HL-60 (cell line): Measurements from ENCODE around the gene DNLZ.

Experiments used
- DNase-seq, 2 experiments: peaks; one replicate each; pipeline ENCODE4 v3.0.0-alpha.2; 2010 to 2020; ENCODE audit warnings: low read depth in 1 of 2, low spot score in 1 of 2
- H3K27ac ChIP-seq: fragments of 250-450 bp; sonication (Bioruptor Pico); replicated peaks from 2 replicates; pipeline ENCODE4 v1.5.1; 2020; ENCODE audit warnings: mild to moderate bottlenecking, moderate library complexity
- H3K27me3 ChIP-seq: fragments of 250-450 bp; sonication (Bioruptor Pico); 2 replicates; pipeline ENCODE4 v1.5.1; 2021; ENCODE audit warnings: mild to moderate bottlenecking, moderate library complexity; ENCODE audit not compliant: insufficient read depth, poor library complexity, severe bottlenecking
- H3K4me3 ChIP-seq: replicated peaks from 2 replicates; pipeline ENCODE4 v1.5.1; 2011; ENCODE audit warnings: mild to moderate bottlenecking, control low read depth, low read length; ENCODE audit not compliant: insufficient read depth
- GABPA ChIP-seq: IDR thresholded peaks from 2 replicates; pipeline ENCODE4 v1.6.1; 2012; ENCODE audit warnings: low read depth
- POLR2AphosphoS5 ChIP-seq: IDR thresholded peaks from 2 replicates; pipeline ENCODE4 v1.6.1; 2012; ENCODE audit warnings: low read depth
- REST ChIP-seq: IDR thresholded peaks from 2 replicates; pipeline ENCODE4 v1.6.1; 2012; ENCODE audit warnings: low read depth; ENCODE audit not compliant: insufficient replicate concordance
- SPI1 ChIP-seq: IDR thresholded peaks from 2 replicates; pipeline ENCODE4 v1.6.1; 2012; ENCODE audit warnings: low read depth, mild to moderate bottlenecking, borderline replicate concordance
- TF ChIP-seq, protein P1 (sequence below): IDR thresholded peaks from one replicate; pipeline ENCODE4 v1.5.1; 2011; ENCODE audit warnings: low read length, control low read depth, inconsistent platforms; ENCODE audit not compliant: insufficient read depth

The DNLZ gene

DNA sequence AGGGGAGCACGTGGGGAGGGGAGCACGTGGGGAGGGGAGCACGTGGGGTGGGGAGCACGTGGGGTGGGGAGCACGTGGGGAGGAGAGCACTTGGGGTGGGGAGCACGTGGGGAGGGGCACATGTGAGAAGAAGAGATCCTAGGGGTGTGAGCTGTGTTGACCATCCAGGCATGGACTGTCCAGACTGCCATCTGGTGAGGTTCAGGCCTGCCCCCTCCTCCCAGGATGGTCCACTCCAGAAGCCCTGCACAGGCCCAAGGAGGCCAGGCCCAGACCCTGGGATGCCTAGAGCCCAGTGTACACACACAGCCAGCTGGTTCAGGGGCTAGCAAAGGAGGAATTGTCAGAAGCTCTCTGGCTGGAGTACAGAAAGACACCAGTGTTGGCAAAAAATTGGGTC is 34.1 kb upstream of the DNLZ start:
- no peaks in the 10 kb centered on the region for H3K27me3 ChIP-seq
- no peak overlapping the region for H3K4me3 ChIP-seq
- DNase-seq = no peak
- H3K27ac ChIP-seq = no peak overlapping the region
- no peak for TF ChIP-seq GABPA
- no peak for TF ChIP-seq REST
- TF ChIP-seq, protein P1, sequence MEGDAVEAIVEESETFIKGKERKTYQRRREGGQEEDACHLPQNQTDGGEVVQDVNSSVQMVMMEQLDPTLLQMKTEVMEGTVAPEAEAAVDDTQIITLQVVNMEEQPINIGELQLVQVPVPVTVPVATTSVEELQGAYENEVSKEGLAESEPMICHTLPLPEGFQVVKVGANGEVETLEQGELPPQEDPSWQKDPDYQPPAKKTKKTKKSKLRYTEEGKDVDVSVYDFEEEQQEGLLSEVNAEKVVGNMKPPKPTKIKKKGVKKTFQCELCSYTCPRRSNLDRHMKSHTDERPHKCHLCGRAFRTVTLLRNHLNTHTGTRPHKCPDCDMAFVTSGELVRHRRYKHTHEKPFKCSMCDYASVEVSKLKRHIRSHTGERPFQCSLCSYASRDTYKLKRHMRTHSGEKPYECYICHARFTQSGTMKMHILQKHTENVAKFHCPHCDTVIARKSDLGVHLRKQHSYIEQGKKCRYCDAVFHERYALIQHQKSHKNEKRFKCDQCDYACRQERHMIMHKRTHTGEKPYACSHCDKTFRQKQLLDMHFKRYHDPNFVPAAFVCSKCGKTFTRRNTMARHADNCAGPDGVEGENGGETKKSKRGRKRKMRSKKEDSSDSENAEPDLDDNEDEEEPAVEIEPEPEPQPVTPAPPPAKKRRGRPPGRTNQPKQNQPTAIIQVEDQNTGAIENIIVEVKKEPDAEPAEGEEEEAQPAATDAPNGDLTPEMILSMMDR = no peak

DNA sequence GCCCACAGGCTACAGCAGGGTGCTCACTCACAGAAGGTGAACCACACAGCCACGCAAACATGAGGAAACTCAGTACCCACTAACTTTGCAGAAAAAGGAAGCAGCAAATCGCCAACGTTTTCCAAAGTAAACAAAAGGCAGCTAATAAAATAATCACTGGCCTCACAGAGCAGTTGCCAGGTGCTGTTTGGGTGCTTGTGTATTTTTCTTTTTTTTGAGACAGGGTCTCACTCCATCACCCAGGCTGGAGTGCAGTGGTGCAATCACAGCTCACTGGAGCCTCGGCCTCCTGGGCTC is 32.6 kb upstream of the DNLZ start:
- TF ChIP-seq REST = no peak
- no peak for TF ChIP-seq POLR2AphosphoS5
- no peak for TF ChIP-seq GABPA
- TF ChIP-seq, protein P1 = no peak
- no peak for TF ChIP-seq SPI1
- Histone ChIP-seq H3K4me3 (no peak overlapping the region), H3K27me3 (no peaks in the 10 kb centered on the region), H3K27ac (no peak overlapping the region)
- DNase-seq = no peak

DNA sequence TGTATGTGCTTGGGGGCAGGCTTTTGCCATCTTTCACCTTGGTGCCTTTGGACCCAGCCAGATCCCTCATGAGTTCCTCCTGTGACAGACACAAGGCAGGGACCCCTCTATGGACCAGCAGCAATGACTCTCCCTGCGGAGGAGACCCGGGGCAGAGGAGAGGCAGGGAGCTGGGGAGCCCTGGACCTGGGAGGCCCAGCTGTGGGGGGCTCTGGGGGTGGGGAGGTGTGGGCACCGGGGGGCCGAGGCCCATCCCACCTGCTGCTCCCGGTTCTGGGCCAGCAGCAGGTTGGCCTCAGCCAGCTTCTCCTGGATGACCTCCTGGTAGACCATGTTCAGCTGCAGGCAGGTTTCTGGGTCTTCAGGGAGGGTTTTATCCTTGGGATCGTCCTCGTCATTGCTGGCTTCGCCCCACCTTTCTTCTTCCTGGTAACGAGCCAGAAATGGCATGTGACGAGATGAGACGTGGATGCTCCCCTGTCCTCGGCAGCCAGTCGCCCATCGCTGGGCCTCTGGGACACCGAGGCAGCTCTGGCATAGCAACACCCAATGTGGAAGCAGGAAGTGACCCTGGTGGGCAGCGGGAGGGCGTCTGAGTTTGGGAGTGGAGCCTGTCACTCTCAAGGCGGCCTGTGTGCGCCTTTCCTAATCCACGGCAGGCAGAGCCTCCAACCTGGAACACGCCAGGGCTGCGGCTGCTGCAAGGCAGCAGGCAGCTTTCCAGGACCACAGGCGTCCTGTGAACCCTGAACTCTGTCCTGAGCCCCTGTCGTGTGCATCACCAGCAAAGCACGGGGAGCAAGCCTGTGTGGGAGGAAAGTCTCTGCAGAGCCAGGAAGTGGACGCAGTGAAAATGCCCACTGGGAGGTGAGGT is 32.0 kb upstream of the DNLZ start:
- no peaks in the 10 kb centered on the region for H3K27me3 ChIP-seq
- H3K4me3 ChIP-seq = no peak overlapping the region
- no peak for DNase-seq
- no peak for TF ChIP-seq GABPA
- TF ChIP-seq POLR2AphosphoS5 = 0 out of 2 replicates have a peak, but pooled peaks have one; percentile 13
- no peak overlapping the region for H3K27ac ChIP-seq

DNA sequence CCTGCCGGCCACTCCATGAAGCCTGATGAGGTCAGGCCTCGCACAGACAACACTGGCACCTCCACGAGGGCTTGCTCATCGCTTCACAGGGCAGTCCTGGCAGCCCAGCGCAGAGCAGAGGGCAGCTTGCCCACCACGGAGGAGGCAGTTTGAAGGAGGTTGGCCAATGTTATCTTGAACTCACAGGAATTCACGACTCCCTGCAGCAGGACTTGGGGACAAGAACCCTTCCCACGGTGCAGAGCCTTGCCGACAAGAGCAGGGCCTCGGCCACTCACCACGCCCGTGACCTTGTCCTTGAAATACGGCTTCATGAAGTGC is 31.4 kb upstream of the DNLZ start:
- DNase-seq = no peak
- H3K27me3 ChIP-seq = no peaks in the 10 kb centered on the region
- TF ChIP-seq SPI1 = no peak
- TF ChIP-seq GABPA = no peak
- no peak; the same call in 1 of the 2 replicates for TF ChIP-seq POLR2AphosphoS5
- TF ChIP-seq REST = no peak
- TF ChIP-seq, protein P1 = no peak
- H3K27ac ChIP-seq = no peak overlapping the region
- no peak overlapping the region for H3K4me3 ChIP-seq
